Esophagus mucosa (tissue), 1 donor: ENCODE measurements around the gene ANXA8. TPM values are rescaled to one million over a fixed set of nuclear protein-coding genes. Genes with fewer than 3 reads are reported as not detected.
"Not testable (repeated sequence)": the region's sequence is repeated elsewhere in the genome, so short reads cannot be mapped to it uniquely, and the experiment has no call there.

Experiments used
- ATAC-seq: fragments of 200-7000 bp; cut with Tn5 transposase; one replicate; pipeline ENCODE4 v1.9.1; 2020
- total RNA-seq: library from RNA; stranded (reverse); gene quantifications from one replicate; pipeline ENCODE4 v1.2.4, GENCODE V29; 2023
- donor health status: DM: yes; HTN: yes; CAD: no.

Gene ANXA8, protein sequence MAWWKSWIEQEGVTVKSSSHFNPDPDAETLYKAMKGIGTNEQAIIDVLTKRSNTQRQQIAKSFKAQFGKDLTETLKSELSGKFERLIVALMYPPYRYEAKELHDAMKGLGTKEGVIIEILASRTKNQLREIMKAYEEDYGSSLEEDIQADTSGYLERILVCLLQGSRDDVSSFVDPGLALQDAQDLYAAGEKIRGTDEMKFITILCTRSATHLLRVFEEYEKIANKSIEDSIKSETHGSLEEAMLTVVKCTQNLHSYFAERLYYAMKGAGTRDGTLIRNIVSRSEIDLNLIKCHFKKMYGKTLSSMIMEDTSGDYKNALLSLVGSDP
- 203 TPM for total RNA-seq

DNA sequence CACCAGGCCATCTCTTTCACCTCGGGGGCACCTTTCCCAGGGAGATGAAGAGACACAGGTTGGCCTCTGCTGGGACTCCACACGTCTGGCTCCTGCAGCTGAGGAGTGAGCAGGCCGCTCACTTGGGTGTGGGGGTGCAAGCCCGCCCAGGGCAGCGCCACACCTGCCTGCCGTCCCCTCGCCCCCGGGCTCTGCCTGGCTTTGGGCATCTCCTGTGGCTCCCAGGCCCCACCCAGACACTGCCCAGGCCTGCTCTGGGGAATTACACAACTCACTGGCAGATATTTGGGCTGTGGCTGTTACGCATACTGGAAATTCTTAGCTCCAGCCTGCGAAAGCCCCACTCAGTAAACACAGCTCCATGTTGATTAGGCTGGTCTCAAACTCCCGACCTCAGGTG, at the start of gene ANXA8:
Gene ANXA8 (minus strand): TSS at position 193 of the 400 bp plus-strand sequence. CDS start 182 bp downstream, at position 11.
- ATAC-seq: peak; percentile 81

DNA sequence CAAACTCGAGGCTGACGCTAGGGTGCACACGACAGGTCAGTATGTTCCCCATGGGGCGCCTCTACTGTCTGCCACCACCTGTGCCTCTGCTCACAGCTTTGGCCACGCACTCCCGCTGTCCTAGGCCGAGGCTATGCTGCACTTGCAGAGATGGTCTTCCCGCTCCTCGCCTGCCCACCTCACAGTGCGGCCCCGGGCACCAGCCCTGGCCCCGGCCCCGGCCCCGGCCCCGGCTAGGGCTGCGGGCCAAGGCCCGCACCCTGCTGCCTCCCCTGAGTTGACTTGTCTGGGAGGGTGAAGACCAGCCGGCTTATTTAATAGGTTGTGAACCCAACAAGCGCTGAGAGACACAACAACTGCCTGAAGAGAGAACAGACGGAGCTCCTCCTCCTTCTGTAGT, 39.6 kb upstream of the ANXA8 start, which contains the start of gene AGAP9:
Gene AGAP9 (minus strand): TSS at position 164 of the 400 bp plus-strand sequence. CDS start 112 bp downstream, at position 52.
- not testable (repeated sequence) for ATAC-seq

DNA sequence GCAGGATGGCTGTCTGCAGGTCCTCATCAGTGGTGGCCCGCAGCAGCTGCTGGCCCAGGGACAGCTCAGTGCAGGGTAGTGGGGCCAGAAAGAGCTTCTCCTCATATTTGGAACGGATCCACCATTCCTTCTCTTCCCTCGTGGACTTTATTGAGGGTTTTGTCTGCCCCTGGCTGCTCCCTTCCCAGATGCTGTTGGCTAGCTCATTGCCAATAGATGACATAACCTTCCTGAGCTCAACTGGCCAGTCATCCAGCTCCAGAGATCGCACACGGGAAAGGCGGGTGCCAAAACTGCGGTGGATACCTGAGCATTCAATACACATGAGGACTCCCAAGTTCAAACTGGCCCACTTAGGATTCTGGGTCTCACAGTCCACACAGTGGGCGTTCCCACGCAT, 18.4 kb upstream of the ANXA8 start:
- ATAC-seq: not testable (repeated sequence)

DNA sequence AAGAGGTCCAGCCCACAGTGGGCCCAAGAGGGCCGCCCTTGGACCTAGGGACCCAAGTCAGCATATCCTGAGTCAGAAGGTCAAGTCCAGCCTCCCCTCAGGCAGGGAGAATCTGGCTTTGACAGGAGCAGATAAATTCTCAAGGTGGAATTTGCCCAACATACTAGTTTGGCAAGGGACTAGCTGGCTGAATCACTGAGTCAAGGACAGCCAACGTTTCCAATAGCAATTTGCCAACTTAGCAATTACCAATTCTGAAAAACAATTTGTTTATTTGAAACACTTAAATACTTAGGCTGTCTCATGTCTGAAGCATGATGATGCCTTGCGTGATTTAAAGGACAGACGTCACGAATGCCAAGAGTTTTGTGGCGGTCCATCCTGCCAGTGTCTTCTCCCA, 10.3 kb upstream of the ANXA8 start:
- not testable (repeated sequence) for ATAC-seq

DNA sequence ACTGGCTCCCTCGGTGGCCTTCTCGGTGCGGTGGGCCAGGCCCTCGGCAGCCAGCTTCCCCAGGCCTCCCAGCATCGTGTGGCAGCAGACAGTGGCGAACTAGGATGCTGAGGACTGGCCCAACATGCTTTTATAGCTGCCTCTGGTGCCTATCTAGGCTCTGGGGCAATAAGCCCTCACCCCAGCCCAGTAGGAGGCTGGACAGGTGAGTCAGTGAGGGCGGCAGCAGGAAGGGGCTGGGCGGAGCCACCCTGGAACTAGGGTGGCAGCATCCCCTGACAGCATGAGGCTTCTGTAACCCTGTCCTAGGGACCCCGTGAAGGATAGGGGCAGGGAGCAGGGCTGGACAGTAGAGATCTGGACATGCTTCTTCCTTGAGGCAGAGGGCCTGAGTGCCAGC, 7.7 kb upstream of the ANXA8 start, which contains the start of gene FAM25G:
Gene FAM25G (minus strand): TSS at position 101 of the 400 bp plus-strand sequence. CDS start 26 bp downstream, at position 75.
- ATAC-seq: not testable (repeated sequence)

DNA sequence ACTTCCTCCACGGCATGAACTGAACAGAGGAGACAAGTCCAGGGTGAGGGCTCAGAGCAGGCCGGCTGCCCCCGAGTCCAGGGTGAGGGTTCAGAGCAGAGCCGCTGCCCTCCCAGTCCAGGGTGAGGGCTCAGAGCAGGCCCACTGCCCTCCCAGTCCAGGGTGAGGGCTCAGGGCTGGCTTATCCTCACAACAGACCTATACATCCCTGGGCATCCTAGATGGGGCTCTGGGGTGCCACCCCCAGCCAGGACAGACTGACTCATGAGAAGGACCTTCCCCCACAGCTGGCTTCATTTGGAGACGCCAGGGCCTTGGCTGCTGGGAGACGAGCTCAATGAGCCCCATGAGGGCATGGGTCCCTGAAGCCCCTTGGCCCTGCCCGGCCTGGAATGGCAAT, 5.7 kb upstream of the ANXA8 start:
- ATAC-seq: peak; percentile 62

DNA sequence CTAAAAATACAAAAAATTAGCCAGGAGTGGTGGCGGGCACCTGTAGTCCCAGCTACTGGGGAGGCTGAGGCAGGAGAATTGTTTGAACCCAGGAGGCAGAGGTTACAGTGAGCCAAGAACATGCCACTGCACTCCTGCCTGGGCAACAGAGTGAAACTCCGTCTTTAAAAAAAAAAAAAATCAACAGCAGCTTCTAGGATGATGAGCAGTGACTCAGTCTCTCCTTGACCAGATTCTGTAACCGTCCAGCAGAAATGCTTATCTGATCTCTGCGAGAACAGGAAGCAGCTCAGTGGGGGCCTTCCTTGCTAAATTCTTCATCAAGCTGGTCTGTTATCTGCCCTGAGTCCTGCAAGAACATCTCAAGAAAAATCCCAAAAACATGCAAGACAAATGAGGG, 2.0 kb upstream of the ANXA8 start:
- not testable (repeated sequence) for ATAC-seq

DNA sequence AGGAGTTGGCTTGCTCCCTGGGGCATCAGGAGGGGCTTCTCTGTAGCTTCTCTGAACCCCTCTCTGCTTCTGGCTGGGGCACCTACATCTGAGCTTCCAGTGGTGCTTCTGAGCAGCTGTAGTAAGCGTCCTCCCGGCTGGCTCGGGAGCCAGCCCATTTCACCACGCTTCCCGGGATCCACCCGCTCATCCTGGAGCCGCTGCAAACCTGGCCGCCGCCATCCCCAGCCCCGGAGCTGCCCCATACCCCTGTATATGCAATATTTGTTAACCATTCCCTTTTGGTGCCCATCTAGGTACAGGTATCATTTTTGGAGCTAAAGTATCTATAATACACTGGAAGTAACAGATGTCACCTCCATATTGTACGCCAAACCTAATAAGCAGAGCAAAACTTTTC, 871 bp upstream of the ANXA8 start:
- ATAC-seq: not testable (repeated sequence)

DNA sequence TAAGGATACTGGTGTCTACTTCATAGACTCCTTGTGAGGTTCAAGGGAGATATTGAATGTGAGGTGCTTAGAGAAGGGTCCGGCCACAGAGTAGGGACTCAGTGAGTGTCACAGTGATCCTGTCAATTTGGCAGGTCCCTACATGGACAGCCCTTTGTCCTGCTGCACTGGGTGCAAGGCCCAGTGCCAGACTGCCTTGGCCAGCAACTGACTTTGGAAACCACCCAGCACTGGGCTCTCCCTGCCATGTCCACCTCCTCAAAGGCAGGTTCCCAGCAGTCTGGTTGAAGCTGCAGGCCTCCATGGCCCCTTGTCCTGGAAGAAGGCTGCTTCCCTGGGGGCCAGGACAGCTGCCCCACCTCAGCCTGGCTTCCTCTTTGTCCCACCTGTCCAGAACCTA, 1.5 kb downstream of the ANXA8 start:
- ATAC-seq: not testable (repeated sequence)

DNA sequence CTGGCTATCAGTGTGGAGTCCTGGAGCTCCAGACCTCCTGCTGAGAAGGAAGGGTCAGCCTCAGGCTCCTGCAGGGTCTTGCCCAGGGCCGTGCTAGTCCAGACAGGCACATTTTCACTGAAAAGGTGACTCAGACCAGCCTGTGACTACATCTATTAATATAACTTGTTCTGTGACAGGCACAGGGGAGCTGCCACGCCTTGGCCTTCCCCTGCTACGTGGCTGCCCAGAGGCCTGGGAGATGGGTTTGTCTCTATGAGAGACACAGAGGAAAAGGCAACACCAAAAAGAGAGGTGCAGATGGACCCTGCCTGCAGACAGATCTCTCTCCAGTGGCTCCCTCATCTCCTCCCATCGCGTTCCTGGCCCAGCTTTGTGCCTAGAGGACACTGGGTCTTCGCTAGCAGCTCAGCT, 2.1 kb downstream of the ANXA8 start:
- ATAC-seq: peak; percentile 87

DNA sequence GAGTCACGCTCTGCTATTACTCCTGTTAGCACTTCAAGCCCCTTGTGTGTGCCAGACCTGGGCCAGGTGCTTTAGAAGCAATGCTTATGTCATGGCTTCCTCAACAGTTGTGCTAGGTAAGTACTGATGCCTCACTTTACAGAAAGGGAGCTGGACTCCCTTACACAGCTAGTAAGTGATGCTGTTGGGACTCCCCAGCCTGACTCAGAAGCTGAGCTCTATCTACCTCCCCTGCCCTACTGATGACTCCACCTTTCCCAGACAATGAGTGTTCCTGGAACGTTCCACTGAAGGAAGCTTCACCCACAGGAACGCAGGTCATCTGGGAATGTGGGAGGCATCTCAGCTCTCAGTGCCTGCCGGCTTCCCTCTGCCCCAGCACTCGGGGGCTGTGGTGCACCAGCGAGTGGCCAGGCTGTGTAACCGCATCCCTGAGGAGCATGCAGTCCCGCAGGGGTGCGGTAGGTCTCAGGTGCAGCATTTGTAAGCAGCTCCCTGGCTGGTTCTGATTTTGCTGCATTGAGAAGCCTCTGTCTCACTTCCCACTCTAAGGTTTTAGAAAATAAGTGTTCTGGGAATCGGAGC, 2.6 kb downstream of the ANXA8 start:
- ATAC-seq: peak; percentile 80

DNA sequence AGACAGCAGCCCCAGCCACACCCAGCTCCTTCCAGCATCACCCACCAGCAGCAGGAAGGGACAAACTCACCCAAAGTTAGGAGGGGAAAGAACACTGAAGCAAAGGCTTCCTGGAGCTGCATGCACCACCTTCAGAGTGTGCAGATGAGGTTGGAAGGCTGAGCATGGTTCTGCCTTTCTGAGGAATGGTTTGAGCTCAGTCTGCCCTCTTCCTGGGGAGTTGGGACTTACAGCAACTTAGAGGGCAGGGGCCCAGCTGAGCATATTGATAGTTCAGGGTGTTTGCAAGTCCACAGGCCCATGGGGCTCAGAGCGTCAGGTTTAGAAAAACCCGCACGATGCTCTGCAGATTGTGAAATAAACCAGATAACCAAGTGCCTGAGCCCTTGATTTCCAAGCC, 3.8 kb downstream of the ANXA8 start:
- ATAC-seq: not testable (repeated sequence)

DNA sequence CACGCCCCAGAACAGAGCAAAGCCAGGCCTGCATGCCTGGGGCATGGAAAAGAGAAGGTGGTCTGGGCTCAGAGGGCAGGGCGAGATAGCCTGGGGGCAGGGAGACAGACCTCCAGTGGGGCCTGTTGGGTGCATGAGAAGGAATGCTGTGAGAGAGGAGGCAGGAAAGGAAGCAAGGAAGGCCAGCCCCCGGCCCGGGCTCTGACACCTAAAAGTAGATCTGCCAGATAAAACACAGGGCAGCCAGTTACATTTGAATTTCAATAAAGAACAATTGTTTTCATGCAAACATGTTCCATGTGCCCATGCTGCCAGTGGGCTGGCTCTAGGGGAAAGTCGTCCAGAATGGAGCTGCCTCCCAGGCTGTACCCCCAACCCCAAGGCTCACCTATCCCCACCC, 5.8 kb downstream of the ANXA8 start:
- not testable (repeated sequence) for ATAC-seq

DNA sequence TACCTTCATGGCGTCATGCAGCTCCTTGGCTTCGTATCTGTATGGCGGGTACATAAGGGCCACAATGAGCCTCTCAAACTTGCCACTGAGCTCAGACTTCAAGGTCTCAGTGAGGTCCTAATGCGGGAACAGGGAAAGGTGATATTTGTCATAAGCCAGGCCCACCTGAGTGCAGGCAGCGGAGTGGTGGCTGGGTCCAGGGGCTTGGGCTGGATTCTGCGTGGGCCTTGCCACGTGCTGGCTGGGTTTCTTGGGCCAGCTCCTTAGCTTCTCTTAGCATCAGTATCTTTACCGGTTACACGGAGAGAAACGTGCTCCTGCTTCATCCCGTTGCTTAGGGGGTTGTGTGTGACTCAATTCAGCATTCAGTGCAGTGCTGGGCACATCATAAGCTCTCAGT, 6.8 kb downstream of the ANXA8 start:
- ATAC-seq: not testable (repeated sequence)

DNA sequence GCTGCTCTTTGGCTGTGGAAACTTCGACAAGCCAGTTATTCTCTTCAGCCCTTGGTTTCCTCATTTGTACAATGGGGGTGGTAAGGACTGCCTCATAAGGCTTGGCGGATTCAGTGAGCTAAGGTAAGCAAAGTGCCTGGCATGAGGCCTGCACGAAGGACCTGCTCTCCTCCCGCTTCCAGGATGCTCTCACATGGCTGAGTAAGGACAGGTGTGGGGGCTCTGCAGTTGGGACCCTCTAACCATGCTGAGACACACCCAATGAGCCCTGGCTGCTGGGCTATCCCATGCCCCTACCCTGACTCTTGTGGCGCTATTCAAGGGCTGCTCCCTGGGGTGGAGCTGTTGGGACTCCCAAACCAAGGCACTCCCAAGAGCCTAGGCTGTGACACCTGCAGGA, 8.8 kb downstream of the ANXA8 start:
- not testable (repeated sequence) for ATAC-seq

DNA sequence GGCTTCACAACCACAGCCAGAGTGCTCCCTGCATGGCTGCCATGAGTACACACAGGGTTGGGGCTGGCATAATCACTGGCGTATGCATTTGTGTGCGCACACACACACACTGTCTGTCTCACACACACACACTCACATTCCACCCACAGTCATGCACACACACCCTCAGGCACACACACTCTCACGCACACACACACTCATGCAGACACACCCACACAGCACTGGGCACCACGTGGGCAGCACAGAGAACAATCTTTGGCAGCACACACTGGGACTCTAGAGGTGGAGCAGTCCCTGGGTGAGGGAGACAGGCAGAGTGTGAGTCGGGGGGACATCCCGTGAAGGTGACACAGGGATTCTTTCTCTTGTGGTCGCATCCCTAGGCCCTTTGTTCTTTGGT, 10.4 kb downstream of the ANXA8 start:
- peak; percentile 37 for ATAC-seq

DNA sequence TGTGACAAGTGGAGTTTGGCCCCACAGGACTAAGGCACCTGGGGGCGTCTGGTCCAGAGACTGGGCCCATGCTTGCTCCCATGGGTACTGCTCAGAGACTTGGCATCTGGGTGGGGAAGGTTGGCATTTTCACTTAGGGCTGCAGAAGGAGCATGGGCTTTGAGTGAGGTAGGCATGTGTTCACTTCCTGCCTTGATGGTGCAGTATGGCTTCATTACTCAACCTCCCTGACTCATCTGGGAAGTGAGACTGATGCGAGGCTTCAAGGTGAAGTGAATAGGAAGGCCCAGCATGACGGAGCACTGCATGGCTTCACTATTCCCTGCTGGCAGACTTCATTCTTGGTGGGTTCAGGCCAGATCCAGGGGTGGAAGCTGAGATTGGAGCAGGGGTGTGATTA, 11.3 kb downstream of the ANXA8 start:
- peak; percentile 86 for ATAC-seq

DNA sequence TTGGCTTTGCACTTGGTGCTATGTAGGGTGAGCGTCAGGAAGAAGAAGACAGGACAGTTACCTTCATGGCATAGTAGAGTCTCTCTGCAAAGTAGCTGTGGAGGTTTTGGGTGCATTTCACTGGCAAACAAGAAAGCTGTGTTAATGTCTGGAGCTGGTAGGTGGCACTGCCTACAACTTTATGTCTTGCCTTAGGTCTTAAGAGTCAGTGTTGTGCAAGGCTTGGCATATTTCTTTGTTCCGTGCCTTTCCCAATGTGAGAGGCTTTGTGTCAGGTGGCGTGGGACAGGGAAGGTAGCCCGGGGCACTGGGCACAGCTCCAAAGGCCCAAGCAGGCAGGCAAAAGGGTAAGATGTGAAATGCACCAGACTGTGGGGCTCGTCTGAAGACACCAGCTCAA, 11.8 kb downstream of the ANXA8 start:
- peak; percentile 66 for ATAC-seq

DNA sequence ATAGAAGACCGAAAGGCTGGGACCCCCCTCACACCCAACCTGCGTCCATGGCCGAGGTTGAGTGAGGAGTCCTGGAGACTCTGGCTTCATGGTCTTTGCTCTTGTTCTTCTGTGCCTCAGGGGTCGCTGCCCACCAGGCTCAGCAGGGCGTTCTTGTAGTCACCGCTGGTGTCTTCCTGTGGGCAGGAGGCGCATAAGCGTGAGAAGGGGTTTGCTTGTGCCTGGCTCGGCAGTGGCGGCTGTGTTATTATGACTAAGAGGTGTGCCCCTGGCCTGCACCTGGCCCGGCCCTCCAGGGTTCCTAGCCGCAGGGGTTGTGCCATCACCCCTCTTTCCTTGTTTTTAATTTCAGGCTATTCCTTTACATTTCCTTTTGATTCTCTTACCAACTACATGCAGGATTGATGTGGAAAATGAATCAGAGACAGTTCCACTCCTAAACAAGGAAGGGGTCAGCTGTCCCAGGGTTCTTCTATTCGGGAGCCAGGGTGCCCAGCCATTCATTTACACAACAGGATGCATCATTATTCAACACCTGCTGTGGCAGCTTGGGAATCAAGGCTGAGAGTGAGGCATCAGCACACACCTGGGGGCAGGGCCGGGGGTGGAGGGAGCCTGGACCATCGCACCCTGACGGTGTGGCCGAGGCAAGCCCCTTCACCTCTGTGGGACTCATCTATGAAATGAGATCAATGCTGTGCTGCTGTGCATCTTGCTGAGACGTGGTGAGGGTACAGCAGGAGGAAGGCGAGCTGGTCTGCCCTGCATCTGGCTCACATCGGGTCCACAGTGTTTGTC, 15.0 kb downstream of the ANXA8 start:
- not testable (repeated sequence) for ATAC-seq

DNA sequence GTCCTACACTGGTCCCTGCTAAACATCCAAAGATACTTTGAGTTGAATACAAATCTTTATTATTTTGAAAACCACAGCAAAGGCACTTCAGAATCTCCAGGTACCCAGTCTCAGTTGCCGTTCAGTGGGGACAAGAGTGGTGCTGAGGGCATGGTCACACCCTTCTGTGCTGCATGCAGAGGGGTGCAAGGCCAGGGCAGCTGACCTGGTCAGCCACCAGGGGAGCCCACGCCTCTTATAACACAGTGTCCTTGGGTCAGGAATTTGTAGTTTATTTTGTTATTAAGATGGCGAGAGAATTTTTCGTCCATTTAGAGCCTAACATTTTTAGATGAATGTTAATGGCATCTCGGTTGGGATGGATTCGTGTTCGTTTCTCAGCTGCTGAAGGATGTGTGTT, 16.0 kb downstream of the ANXA8 start:
- not testable (repeated sequence) for ATAC-seq

DNA sequence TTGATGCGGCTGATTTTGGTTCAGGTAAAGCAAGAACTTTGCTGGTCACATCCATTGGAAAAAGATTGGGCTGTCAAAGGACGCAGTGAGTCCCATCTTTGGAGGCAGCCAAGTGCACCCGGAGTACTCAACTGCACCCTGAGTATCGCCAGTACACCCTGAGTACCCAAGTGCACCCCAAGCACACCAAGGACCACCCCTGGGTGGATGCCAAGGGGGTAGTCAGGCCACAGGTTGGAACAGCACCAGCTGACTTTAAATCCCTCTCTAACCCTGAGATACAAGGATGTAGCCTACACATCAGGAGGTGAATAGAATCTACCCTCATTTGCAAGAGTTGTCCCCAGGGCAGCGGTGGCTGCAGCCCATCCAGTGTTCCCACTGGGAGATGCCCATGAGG, 16.5 kb downstream of the ANXA8 start:
- not testable (repeated sequence) for ATAC-seq

DNA sequence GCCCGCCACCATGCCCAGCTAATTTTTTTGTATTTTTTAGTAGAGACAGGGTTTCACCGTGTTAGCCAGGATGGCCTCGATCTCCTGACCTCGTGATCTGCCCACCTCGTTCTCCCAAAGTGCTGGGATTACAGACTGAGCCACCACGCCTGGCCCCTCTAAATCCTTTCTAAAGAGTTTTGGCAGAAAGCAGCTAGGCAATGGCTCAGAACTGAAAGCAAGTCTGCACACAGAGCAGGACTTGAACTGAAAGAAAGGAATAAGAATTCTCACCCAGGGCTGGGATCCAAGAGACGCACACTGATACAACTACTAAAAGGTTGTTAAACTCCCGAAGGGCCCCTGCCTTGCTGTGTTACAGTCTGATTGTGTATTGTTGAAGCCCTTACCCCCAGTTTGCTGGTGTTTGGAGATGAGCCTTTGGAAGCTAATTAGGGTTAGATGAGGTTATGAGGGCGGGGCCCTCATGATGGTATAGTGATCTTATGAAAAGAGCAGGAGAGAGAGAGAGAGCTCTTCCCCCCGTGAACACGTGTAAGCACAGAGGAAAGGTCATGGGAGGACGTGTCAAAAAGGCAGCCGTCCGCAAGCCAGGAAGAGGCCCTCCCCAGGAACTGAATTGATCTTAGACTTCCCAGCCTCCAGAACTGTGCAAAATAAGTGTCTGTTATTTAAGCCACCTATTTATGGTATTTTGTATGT, 18.5 kb downstream of the ANXA8 start:
- not testable (repeated sequence) for ATAC-seq
